ENCODE data around the gene STAT5B. TPM values are rescaled to one million over a fixed set of nuclear protein-coding genes. Genes with fewer than 3 reads are reported as not detected.

STAT5B gene
- total and polyA plus RNA-seq, 2 of the 13 experiments (the other 11 are each of a cell fraction or from before 2014, with no cell fraction given), result 21.0 to 42.8 TPM

GRCh38 chr17:42305543-42306384, 29.6 kb upstream of the STAT5B start (continued):
- TF ChIP-seq ATF7-NPFF (CRISPR knock-in tag; IDR thresholded peaks at IDR 0.05; ENCODE audit: low read depth), result no peak
- no peak for TF ChIP-seq KAT8 (CRISPR knock-in tag; IDR thresholded peaks at IDR 0.05)
- no peak for TF ChIP-seq ARHGAP35 (CRISPR knock-in tag; IDR thresholded peaks at IDR 0.05; ENCODE audit: borderline replicate concordance)
- TF ChIP-seq RXRA (CRISPR knock-in tag; IDR thresholded peaks at IDR 0.05), result peak; percentile 30; the same call in 1 of the 2 replicates
- no peak for TF ChIP-seq BCL6 (CRISPR knock-in tag; IDR thresholded peaks at IDR 0.05)
- TF ChIP-seq ZNF615 (CRISPR knock-in tag; IDR thresholded peaks at IDR 0.05; ENCODE audit: borderline replicate concordance), result no peak
- no peak for TF ChIP-seq NKX3-1 (CRISPR knock-in tag; IDR thresholded peaks at IDR 0.05)
- TF ChIP-seq ZNF749 (CRISPR knock-in tag; IDR thresholded peaks at IDR 0.05; ENCODE audit: borderline replicate concordance), result no peak
- TF ChIP-seq, protein P1, sequence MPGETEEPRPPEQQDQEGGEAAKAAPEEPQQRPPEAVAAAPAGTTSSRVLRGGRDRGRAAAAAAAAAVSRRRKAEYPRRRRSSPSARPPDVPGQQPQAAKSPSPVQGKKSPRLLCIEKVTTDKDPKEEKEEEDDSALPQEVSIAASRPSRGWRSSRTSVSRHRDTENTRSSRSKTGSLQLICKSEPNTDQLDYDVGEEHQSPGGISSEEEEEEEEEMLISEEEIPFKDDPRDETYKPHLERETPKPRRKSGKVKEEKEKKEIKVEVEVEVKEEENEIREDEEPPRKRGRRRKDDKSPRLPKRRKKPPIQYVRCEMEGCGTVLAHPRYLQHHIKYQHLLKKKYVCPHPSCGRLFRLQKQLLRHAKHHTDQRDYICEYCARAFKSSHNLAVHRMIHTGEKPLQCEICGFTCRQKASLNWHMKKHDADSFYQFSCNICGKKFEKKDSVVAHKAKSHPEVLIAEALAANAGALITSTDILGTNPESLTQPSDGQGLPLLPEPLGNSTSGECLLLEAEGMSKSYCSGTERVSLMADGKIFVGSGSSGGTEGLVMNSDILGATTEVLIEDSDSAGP (CRISPR knock-in tag; IDR thresholded peaks at IDR 0.05; ENCODE audit: borderline replicate concordance), result no peak
- TF ChIP-seq JUN (CRISPR knock-in tag; IDR thresholded peaks at IDR 0.05), result no peak
- TF ChIP-seq, protein P2, sequence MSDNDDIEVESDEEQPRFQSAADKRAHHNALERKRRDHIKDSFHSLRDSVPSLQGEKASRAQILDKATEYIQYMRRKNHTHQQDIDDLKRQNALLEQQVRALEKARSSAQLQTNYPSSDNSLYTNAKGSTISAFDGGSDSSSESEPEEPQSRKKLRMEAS (IDR thresholded peaks at IDR 0.05), result no peak
- TF ChIP-seq MAFK (conservative IDR thresholded peaks at IDR 0.05 in 1 of 2, IDR thresholded peaks at IDR 0.05 in 1 of 2; ENCODE audit: low read length in 2 of 2), result peak; percentile 17 to 30; a peak in 1 of 4 replicates
- peak; percentile 29; the same call in 1 of the 2 replicates for TF ChIP-seq ZNF687 (CRISPR knock-in tag; IDR thresholded peaks at IDR 0.05)
- no peak for TF ChIP-seq CBFB (CRISPR knock-in tag; IDR thresholded peaks at IDR 0.05)
- TF ChIP-seq SMAD9 (CRISPR knock-in tag; IDR thresholded peaks at IDR 0.05), result no peak
- TF ChIP-seq CHD4 (IDR thresholded peaks at IDR 0.05; ENCODE audit: borderline replicate concordance, low read length), result no peak
- TF ChIP-seq GABPB1 (CRISPR knock-in tag; IDR thresholded peaks at IDR 0.05), result peak; percentile 35; the same call in 1 of the 2 replicates
